SK-N-SH treated with all-trans-retinoic acid at 6 μM for 48 hours (cell line): ENCODE measurements around the gene PRKACA.

Source experiments
- ATAC-seq: fragments of 200-7000 bp; cut with Tn5 transposase; 3 replicates; pipeline ENCODE4 v1.9.1; 2020; ENCODE audit warnings: mild to moderate bottlenecking, moderate library complexity
- ARNTL ChIP-seq: fragments of 450-650 bp; formaldehyde crosslinking; IDR thresholded peaks from 2 replicates; pipeline ENCODE4 v1.5.0; 2020; ENCODE audit warnings: low read depth, mild to moderate bottlenecking, moderate library complexity, borderline replicate concordance
- BACH2 ChIP-seq: fragments of 250-450 bp; sonication (Bioruptor Pico); IDR thresholded peaks from 2 replicates; pipeline ENCODE4 v1.9.0; 2021; ENCODE audit warnings: mild to moderate bottlenecking, borderline replicate concordance
- CREB5 ChIP-seq: fragments of 250-450 bp; sonication (Bioruptor Pico); IDR thresholded peaks from 2 replicates; pipeline ENCODE4 v1.5.1; 2020; ENCODE audit warnings: low read depth, mild to moderate bottlenecking, moderate library complexity
- CSDC2 ChIP-seq: fragments of 250-450 bp; sonication (Bioruptor Pico); IDR thresholded peaks from 2 replicates; pipeline ENCODE4 v1.5.0; 2020; ENCODE audit warnings: mild to moderate bottlenecking, moderate library complexity
- CSRNP3 ChIP-seq: fragments of 250-450 bp; sonication (Bioruptor Pico); IDR thresholded peaks from 2 replicates; pipeline ENCODE4 v1.5.1; 2021; ENCODE audit warnings: mild to moderate bottlenecking, moderate library complexity
- ESRRG ChIP-seq: fragments of 250-450 bp; sonication (Bioruptor Pico); IDR thresholded peaks from 2 replicates; pipeline ENCODE4 v1.6.1; 2021; ENCODE audit warnings: mild to moderate bottlenecking
- GLIS3 ChIP-seq: fragments of 250-450 bp; sonication (Bioruptor Pico); IDR thresholded peaks from 2 replicates; pipeline ENCODE4 v1.5.0; 2020; ENCODE audit warnings: mild to moderate bottlenecking, moderate library complexity
- ISL1 ChIP-seq: fragments of 250-450 bp; sonication (Bioruptor Pico); IDR thresholded peaks from 2 replicates; pipeline ENCODE4 v2.1.2; 2022; ENCODE audit warnings: mild to moderate bottlenecking, moderate library complexity
- OSR1 ChIP-seq: fragments of 250-450 bp; sonication (Bioruptor Pico); IDR thresholded peaks from 2 replicates; pipeline ENCODE4 v1.8.0; 2022; ENCODE audit warnings: moderate library complexity, mild to moderate bottlenecking, inconsistent platforms
- PATZ1 ChIP-seq: fragments of 250-450 bp; sonication (Bioruptor Pico); IDR thresholded peaks from 2 replicates; pipeline ENCODE4 v1.8.0; 2020; ENCODE audit warnings: mild to moderate bottlenecking, moderate library complexity, borderline replicate concordance
- PPARA ChIP-seq: fragments of 250-450 bp; sonication (Bioruptor Pico); IDR thresholded peaks from 2 replicates; pipeline ENCODE4 v1.5.0; 2020; ENCODE audit warnings: mild to moderate bottlenecking, borderline replicate concordance
- RARB ChIP-seq: fragments of 250-450 bp; sonication (Bioruptor Pico); IDR thresholded peaks from 2 replicates; pipeline ENCODE4 v1.8.0; 2021; ENCODE audit warnings: mild to moderate bottlenecking, moderate library complexity
- TCF4 ChIP-seq: fragments of 250-450 bp; sonication (Bioruptor Pico); IDR thresholded peaks from 2 replicates; pipeline ENCODE4 v1.8.0; 2021; ENCODE audit warnings: mild to moderate bottlenecking, moderate library complexity, borderline replicate concordance
- TOX ChIP-seq: fragments of 250-450 bp; sonication (Bioruptor Pico); IDR thresholded peaks from 2 replicates; pipeline ENCODE4 v1.8.0; 2021; ENCODE audit warnings: mild to moderate bottlenecking, moderate library complexity, borderline replicate concordance
- TSHZ2 ChIP-seq: fragments of 250-450 bp; sonication (Bioruptor Pico); IDR thresholded peaks from 2 replicates; pipeline ENCODE4 v1.5.0; 2020; ENCODE audit warnings: mild to moderate bottlenecking, moderate library complexity
- ZC3H10 ChIP-seq: fragments of 250-450 bp; sonication (Bioruptor Pico); IDR thresholded peaks from 2 replicates; pipeline ENCODE4 v1.5.1; 2021; ENCODE audit warnings: mild to moderate bottlenecking, moderate library complexity
- ZFP3 ChIP-seq: fragments of 250-450 bp; sonication (Bioruptor Pico); IDR thresholded peaks from 2 replicates; pipeline ENCODE4 v1.5.0; 2020; ENCODE audit warnings: mild to moderate bottlenecking, moderate library complexity
- ZFP30 ChIP-seq: fragments of 450-650 bp; formaldehyde crosslinking; IDR thresholded peaks from 2 replicates; pipeline ENCODE4 v1.5.0; 2022; ENCODE audit warnings: mild to moderate bottlenecking, moderate library complexity
- ZNF565 ChIP-seq: fragments of 450-650 bp; formaldehyde crosslinking; conservative IDR thresholded peaks from 2 replicates; pipeline ENCODE4 v1.5.0; 2020; ENCODE audit warnings: low read depth, mild to moderate bottlenecking, moderate library complexity
- ZNF8 ChIP-seq: fragments of 450-650 bp; formaldehyde crosslinking; IDR thresholded peaks from 2 replicates; pipeline ENCODE4 v1.5.0; 2020; ENCODE audit warnings: mild to moderate bottlenecking, moderate library complexity
- TF ChIP-seq, protein P1 (sequence below): fragments of 250-450 bp; sonication (Bioruptor Pico); IDR thresholded peaks from 2 replicates; pipeline ENCODE4 v1.8.0; 2021; ENCODE audit warnings: low read depth, mild to moderate bottlenecking, moderate library complexity, borderline replicate concordance

The PRKACA gene

DNA sequence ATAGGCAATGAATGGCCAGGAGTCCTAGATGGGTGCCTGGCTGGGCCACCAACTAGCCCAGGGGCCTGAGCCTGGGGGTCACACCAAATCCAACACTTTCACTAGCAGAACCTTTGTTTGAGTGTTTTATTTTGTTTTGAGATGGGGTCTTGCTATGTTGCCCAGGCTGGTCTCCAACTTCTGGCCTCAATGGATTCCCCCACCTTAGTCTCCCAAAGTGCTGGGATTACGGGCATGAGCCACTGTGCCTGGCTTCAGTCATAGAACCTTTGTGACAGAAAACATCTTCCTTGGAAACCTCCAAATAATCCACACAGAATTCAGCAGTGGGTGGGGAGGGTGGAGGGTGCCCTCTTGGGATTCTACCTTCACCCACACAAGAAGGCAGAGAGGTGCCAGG lies 6.1 kb downstream of the PRKACA start:
- no peak for ATAC-seq
- no peak for TF ChIP-seq RARB
- no peak for TF ChIP-seq GLIS3 (CRISPR knock-in tag)
- no peak for TF ChIP-seq PPARA (CRISPR knock-in tag)
- no peak for TF ChIP-seq PATZ1 (CRISPR knock-in tag)
- TF ChIP-seq CSDC2 (CRISPR knock-in tag): no peak
- TF ChIP-seq, protein P1, sequence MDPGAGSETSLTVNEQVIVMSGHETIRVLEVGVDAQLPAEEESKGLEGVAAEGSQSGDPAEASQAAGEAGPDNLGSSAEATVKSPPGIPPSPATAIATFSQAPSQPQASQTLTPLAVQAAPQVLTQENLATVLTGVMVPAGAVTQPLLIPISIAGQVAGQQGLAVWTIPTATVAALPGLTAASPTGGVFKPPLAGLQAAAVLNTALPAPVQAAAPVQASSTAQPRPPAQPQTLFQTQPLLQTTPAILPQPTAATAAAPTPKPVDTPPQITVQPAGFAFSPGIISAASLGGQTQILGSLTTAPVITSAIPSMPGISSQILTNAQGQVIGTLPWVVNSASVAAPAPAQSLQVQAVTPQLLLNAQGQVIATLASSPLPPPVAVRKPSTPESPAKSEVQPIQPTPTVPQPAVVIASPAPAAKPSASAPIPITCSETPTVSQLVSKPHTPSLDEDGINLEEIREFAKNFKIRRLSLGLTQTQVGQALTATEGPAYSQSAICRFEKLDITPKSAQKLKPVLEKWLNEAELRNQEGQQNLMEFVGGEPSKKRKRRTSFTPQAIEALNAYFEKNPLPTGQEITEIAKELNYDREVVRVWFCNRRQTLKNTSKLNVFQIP (CRISPR knock-in tag): no peak
- no peak for TF ChIP-seq ESRRG (CRISPR knock-in tag)
- TF ChIP-seq ARNTL (CRISPR knock-in tag): no peak
- no peak for TF ChIP-seq TSHZ2 (CRISPR knock-in tag)
- no peak for TF ChIP-seq ZC3H10 (CRISPR knock-in tag)
- no peak for TF ChIP-seq ZNF8
- no peak for TF ChIP-seq ZFP30 (CRISPR knock-in tag)
- TF ChIP-seq OSR1 (CRISPR knock-in tag): no peak
- TF ChIP-seq TCF4 (CRISPR knock-in tag): no peak
- TF ChIP-seq ISL1: no peak
- no peak for TF ChIP-seq CREB5 (CRISPR knock-in tag)
- no peak for TF ChIP-seq ZFP3 (CRISPR knock-in tag)
- no peak for TF ChIP-seq ZNF565 (CRISPR knock-in tag)
- TF ChIP-seq CSRNP3 (CRISPR knock-in tag): no peak

GRCh38 chr19:14110650-14111049 lies 6.9 kb downstream of the PRKACA start:
- no peak for ATAC-seq
- TF ChIP-seq ESRRG (CRISPR knock-in tag) (no peak), TOX (CRISPR knock-in tag) (no peak), ZFP30 (CRISPR knock-in tag) (no peak), BACH2 (CRISPR knock-in tag) (no peak), PATZ1 (CRISPR knock-in tag) (no peak)
- TF ChIP-seq, protein P1 (CRISPR knock-in tag): no peak
